ENCODE results near the gene ALPI.

- TF ChIP-seq EGR1 (IDR thresholded peaks at IDR 0.05; ENCODE audit: borderline replicate concordance in 1 of 2, low read depth in 2 of 2, low read length in 2 of 2) (no peak), ZSCAN29 (IDR thresholded peaks at IDR 0.05) (no peak), CTCF (IDR thresholded peaks at IDR 0.05 in 2 of 3, conservative IDR thresholded peaks at IDR 0.05 in 1 of 3; ENCODE audit: control insufficient read depth in 2 of 3, extremely low read depth in 1 of 3, insufficient read depth in 1 of 3, low read depth in 3 of 3, low read length in 3 of 3) (no peak)
Measured at GRCh38 chr2:232492236-232492848, 36.4 kb downstream of the ALPI start.
